ENCODE data around the gene KATNIP. TPM values are rescaled to one million over a fixed set of nuclear protein-coding genes. Genes with fewer than 3 reads are reported as not detected.
A peak's percentile ranks its signal among the peaks of the same experiment; 100 is the strongest.

KATNIP gene
- total and polyA plus RNA-seq, 2 of the 13 experiments (the other 11 are each of a cell fraction or from before 2014, with no cell fraction given), result 9.7 to 12.0 TPM

DNA sequence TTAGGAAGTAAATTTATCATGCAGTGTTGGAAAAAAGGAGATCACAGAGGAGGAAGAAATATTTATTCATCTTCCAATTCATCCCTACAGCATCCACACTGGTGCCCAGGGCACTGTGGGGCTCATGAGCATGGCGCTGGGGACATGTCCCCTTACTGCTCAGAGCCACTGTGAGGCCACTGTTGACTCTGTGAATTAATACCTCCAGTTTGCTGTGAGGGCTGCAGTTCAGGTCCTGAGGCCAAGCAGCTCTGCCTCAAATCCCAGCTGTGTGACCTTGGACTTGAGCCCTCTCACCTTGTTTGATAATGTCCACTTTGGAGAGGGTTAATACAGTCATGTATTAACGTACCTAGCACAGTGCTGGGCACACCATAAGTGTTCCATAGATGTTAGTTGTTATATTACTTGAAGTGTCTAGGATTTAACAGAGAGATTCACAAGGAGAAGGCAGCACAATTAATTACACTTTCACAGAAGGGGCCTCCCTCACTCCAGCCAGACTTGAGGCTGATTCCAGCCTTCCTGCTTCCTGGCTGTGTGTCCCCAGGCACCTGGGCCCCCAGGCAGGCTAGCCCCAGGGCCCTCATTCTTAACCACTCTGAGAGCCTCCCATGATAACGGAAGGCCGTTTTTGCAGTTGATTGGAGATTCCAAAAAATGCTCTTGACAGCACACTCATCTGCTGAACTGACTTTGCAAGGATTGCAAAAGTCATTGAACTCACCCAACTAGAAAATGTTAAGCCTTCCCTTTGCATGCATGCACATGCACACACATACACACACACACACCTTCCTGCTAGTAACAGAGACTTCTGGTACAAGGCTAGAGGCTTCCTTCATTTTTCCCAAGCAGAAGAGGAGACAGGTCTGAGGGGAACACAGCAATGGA is 29.4 kb downstream of the KATNIP start (continued):
- TF ChIP-seq, protein P1, sequence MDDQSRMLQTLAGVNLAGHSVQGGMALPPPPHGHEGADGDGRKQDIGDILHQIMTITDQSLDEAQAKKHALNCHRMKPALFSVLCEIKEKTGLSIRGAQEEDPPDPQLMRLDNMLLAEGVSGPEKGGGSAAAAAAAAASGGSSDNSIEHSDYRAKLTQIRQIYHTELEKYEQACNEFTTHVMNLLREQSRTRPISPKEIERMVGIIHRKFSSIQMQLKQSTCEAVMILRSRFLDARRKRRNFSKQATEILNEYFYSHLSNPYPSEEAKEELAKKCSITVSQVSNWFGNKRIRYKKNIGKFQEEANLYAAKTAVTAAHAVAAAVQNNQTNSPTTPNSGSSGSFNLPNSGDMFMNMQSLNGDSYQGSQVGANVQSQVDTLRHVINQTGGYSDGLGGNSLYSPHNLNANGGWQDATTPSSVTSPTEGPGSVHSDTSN (CRISPR knock-in tag; IDR thresholded peaks at IDR 0.05; ENCODE audit: borderline replicate concordance), result no peak; the same call in 1 of the 2 replicates
- TF ChIP-seq, protein P2, sequence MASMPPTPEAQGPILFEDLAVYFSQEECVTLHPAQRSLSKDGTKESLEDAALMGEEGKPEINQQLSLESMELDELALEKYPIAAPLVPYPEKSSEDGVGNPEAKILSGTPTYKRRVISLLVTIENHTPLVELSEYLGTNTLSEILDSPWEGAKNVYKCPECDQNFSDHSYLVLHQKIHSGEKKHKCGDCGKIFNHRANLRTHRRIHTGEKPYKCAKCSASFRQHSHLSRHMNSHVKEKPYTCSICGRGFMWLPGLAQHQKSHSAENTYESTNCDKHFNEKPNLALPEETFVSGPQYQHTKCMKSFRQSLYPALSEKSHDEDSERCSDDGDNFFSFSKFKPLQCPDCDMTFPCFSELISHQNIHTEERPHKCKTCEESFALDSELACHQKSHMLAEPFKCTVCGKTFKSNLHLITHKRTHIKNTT (CRISPR knock-in tag; IDR thresholded peaks at IDR 0.05), result no peak
- TF ChIP-seq ZNF788 (CRISPR knock-in tag; IDR thresholded peaks at IDR 0.05; ENCODE audit: borderline replicate concordance) (peak; percentile 66; the same call in 1 of the 2 replicates), ZNF580 (CRISPR knock-in tag; IDR thresholded peaks at IDR 0.05; ENCODE audit: borderline replicate concordance, low read depth) (no peak; the same call in 1 of the 2 replicates), PHF21A (CRISPR knock-in tag; IDR thresholded peaks at IDR 0.05) (peak; percentile 90), ZNF850 (CRISPR knock-in tag; conservative IDR thresholded peaks at IDR 0.05) (no peak), E2F5 (CRISPR knock-in tag; conservative IDR thresholded peaks at IDR 0.05) (no peak), ZBTB20 (CRISPR knock-in tag; IDR thresholded peaks at IDR 0.05; ENCODE audit: borderline replicate concordance, low read depth) (no peak), MTA1 (CRISPR knock-in tag; IDR thresholded peaks at IDR 0.05; ENCODE audit: borderline replicate concordance) (peak; percentile 89), NR2F2 (IDR thresholded peaks at IDR 0.05; ENCODE audit: borderline replicate concordance, low read depth) (peak; percentile 75; the same call in 1 of the 2 replicates), TCF12 (IDR thresholded peaks at IDR 0.05) (no peak), TCF12 (CRISPR knock-in tag; IDR thresholded peaks at IDR 0.05) (no peak)
- TF ChIP-seq, protein P3, sequence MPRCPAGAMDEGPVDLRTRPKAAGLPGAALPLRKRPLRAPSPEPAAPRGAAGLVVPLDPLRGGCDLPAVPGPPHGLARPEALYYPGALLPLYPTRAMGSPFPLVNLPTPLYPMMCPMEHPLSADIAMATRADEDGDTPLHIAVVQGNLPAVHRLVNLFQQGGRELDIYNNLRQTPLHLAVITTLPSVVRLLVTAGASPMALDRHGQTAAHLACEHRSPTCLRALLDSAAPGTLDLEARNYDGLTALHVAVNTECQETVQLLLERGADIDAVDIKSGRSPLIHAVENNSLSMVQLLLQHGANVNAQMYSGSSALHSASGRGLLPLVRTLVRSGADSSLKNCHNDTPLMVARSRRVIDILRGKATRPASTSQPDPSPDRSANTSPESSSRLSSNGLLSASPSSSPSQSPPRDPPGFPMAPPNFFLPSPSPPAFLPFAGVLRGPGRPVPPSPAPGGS (CRISPR knock-in tag; IDR thresholded peaks at IDR 0.05), result no peak

All from HepG2 (cell line).